Thyroid gland (tissue), 4 donors: ENCODE measurements around the gene CAMK1D.

Experiments used
- CTCF ChIP-seq, 6 experiments: fragments of 200-600 bp in 3 of 6; fragments of 450-650 bp in 3 of 6; sonication (generic) in 3 of 6; IDR thresholded peaks; one replicate each; pipeline ENCODE4 v1.5.1; 2016 to 2019; ENCODE audit warnings: antibody characterized with exemption in 6 of 6, mild to moderate bottlenecking in 2 of 6, inconsistent platforms in 1 of 6, moderate library complexity in 1 of 6
- POLR2A ChIP-seq, 2 donors: fragments of 450-650 bp; IDR thresholded peaks; one replicate each; pipeline ENCODE4 v1.6.1; 2017; ENCODE audit warnings: antibody characterized with exemption in 2 of 2, mild to moderate bottlenecking in 2 of 2, moderate library complexity in 1 of 2

GRCh38 chr10:12499076-12499986 is 150.0 kb downstream of the CAMK1D start:
- TF ChIP-seq CTCF (IDR thresholded peaks at IDR 0.05), result no peak
- no peak for TF ChIP-seq POLR2A (IDR thresholded peaks at IDR 0.05)
